Adrenal gland (tissue), 12 donors: ENCODE data around the gene VTN. TPM values are rescaled to one million over a fixed set of nuclear protein-coding genes. Genes with fewer than 3 reads are reported as not detected.

ENCODE experiments used
- DNase-seq, 7 donors: peaks; one replicate each; pipeline ENCODE4 v3.0.0-alpha.2; 2019 to 2020
- H3K27ac ChIP-seq, 5 donors: fragments of 200-600 bp; sonication (generic) in 4 of 5; 1 replicate in 3 of 5; 2 replicates in 2 of 5; pipeline versions ENCODE4 v1.5.1 to v1.8.0; 2016 to 2020; ENCODE audit warnings: mild to moderate bottlenecking in 1 of 5
- H3K27me3 ChIP-seq: fragments of 200-600 bp; 2 replicates; pipeline ENCODE4 v1.8.0; 2021
- H3K36me3 ChIP-seq, 2 donors: fragments of 200-600 bp; replicated peaks in 1 of 2; 1 replicate in 1 of 2; 2 replicates in 1 of 2; pipeline versions ENCODE4 v1.5.1 to v1.8.0; 2018 to 2022
- H3K4me1 ChIP-seq, 2 donors: fragments of 200-600 bp; replicated peaks in 1 of 2; 1 replicate in 1 of 2; 2 replicates in 1 of 2; pipeline versions ENCODE4 v1.5.1 to v1.8.0; 2018 to 2021
- H3K4me3 ChIP-seq, 4 donors: fragments of 200-600 bp; sonication (generic) in 3 of 4; one replicate each; pipeline ENCODE4 v1.5.1; 2016 to 2018
- H3K9me3 ChIP-seq, 3 donors: fragments of 200-600 bp; sonication (generic) in 1 of 3; replicated peaks in 1 of 3; 1 replicate in 2 of 3; 2 replicates in 1 of 3; pipeline versions ENCODE4 v1.5.1 to v1.8.0; 2016 to 2021
- POLR2A ChIP-seq, 2 donors: fragments of 450-650 bp; IDR thresholded peaks; one replicate each; pipeline ENCODE4 v1.6.1; 2017; ENCODE audit warnings: antibody characterized with exemption in 2 of 2, mild to moderate bottlenecking in 2 of 2, moderate library complexity in 1 of 2
- WGBS, 4 donors: extraction: QIAGEN DNeasy Blood & Tissue Kit in 2 of 4; methylation state at CpG; one replicate each; pipeline versions ENCODE4 v1.1.5 to v1.1.7; 2013 to 2017; 5-methylcytosine and 5-hydroxymethylcytosine counted together
- intact Hi-C, 2 donors: fragments of 100-400 bp; cut with DNase I; formaldehyde crosslinking; loops; one replicate each; pipeline versions ENCODE4 v1.14.1 to v1.15.0; 2022 to 2023
- polyA plus RNA-seq, 3 donors: library from polyadenylated mRNA; stranded (reverse); fragments of 200-250 nt in 2 of 3; fragments of 350-450 nt in 1 of 3; fragmentation: Illumina TruSeq in 1 of 3; extraction: RNeasy Lipid Tissue Mini Kit (QIAGEN cat#74804) in 1 of 3; gene quantifications; one replicate each; pipeline ENCODE4 v1.2.3, GENCODE V29; 2013 to 2014
- total RNA-seq, 9 donors: library from RNA; depleted of rRNA in 4 of 9; stranded (reverse); fragments of >200 nt in 4 of 9; fragments of 120-200 nt in 1 of 9; fragmentation: NEBNext Ultra II Directional in 1 of 9; extraction: Animal tissue kit (Norgen Biotek cat#: 25700) in 1 of 9; gene quantifications; one replicate each; pipeline versions ENCODE4 v1.1.0 to v1.2.4, GENCODE V29; 2013 to 2023
- TF ChIP-seq, protein P1 (sequence below), 6 experiments: fragments of 450-650 bp in 4 of 6; fragments of 200-600 bp in 2 of 6; sonication (generic) in 1 of 6; IDR thresholded peaks; 1 replicate in 5 of 6; 2 replicates in 1 of 6; pipeline versions ENCODE4 v1.5.1 to v1.8.0; 2016 to 2021; ENCODE audit warnings: antibody characterized with exemption in 6 of 6, mild to moderate bottlenecking in 2 of 6, moderate library complexity in 1 of 6
- donor health status: healthy with polysubstance abuse.
- donor health status: Bipolar disorder and iron deficiency.
- donor health status: DM: yes; HTN: yes; CAD: no.
- donor health status: DM: no; HTN: no; CAD: no.
- donor health status: DM: no; HTN: no; CAD: no.
- donor health status: DM: yes; HTN: yes; CAD: no.

The VTN gene
- total and polyA plus RNA-seq, 12 donors: 5.5 to 470 (median 180) TPM

DNA sequence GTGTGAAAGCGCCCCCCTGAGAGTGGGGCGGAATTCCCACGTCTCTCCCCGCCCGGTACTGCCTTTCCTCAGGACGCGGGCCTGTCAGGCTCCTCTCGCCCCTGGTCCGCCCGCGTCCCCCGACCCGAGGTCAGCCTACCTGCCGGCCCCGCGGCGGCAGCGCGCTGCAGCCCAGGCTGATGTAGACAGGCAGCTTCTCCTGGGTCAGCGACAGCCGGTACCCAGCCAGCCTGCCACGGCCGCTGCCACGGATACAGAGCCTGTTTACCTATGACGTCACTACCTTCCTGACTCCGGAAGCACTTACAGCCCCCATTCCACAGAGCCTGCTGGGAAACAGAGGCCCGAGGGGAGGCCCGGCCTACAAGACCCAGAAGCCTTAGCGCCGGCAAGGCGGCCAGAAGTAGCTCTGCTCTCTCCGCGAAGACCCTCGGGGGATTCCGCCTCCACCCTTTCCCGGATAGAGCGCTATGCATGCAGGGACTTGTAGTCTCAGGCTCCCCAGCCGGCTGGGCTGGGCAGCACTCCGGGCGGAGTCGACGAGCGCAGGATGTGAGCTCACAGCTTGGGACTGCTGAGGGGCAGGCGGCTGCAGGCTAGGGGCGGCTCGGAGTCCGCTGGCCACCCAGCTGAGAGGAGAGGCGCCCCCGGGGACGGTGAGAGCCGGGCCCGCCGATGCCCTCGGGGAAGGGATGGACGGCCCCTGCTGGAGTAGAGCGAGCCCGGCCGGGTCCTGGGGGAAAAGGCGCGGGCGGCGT is 34.7 kb downstream of the VTN start, which contains the start of the genes IFT20 and TNFAIP1:
IFT20 (minus strand) TSS at position 272 of the 758 bp plus-strand sequence. CDS start 3,487 bp downstream, outside the sequence.
TNFAIP1 (plus strand) TSS at position 561 of the 758 bp plus-strand sequence. CDS start 3,761 bp downstream, outside the sequence.
- 0 to 4% (median 0%) methylated on average over 17 to 62 of the region's 62 CpGs for WGBS, 4 donors
- Histone ChIP-seq H3K27me3 (no peaks in the 10 kb centered on the region), H3K9me3 (no peaks in the 10 kb centered on the region), H3K27ac (peak within 1 kb of the TSS; percentile 78 to 95 (median 89)), H3K36me3 (peaks cover 0 to 24% of the 10 kb centered on the region in 2 donors), H3K4me1 (peaks cover 21 to 48% of the 10 kb centered on the region in 2 donors), H3K4me3 (peak within 1 kb of the TSS; percentile 70 to 91 (median 81))
- peak; percentile 95 to 97 for TF ChIP-seq POLR2A (IDR thresholded peaks at IDR 0.05)
- TF ChIP-seq, protein P1, sequence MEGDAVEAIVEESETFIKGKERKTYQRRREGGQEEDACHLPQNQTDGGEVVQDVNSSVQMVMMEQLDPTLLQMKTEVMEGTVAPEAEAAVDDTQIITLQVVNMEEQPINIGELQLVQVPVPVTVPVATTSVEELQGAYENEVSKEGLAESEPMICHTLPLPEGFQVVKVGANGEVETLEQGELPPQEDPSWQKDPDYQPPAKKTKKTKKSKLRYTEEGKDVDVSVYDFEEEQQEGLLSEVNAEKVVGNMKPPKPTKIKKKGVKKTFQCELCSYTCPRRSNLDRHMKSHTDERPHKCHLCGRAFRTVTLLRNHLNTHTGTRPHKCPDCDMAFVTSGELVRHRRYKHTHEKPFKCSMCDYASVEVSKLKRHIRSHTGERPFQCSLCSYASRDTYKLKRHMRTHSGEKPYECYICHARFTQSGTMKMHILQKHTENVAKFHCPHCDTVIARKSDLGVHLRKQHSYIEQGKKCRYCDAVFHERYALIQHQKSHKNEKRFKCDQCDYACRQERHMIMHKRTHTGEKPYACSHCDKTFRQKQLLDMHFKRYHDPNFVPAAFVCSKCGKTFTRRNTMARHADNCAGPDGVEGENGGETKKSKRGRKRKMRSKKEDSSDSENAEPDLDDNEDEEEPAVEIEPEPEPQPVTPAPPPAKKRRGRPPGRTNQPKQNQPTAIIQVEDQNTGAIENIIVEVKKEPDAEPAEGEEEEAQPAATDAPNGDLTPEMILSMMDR (IDR thresholded peaks at IDR 0.05): no peak
- peak; percentile 98 to 100 (median 99) for DNase-seq
- intact Hi-C loops: no loop called here

GRCh38 chr17:28334666-28335200 is 35.4 kb downstream of the VTN start:
- Histone ChIP-seq H3K27me3 (no peaks in the 10 kb centered on the region), H3K9me3 (no peaks in the 10 kb centered on the region), H3K4me3 (peak overlapping the region; percentile 16 to 91 (median 80)), H3K27ac (peak overlapping the region in 4 of 5 donors; percentile 57 to 95 (median 80)), H3K36me3 (peaks cover 0 to 23% of the 10 kb centered on the region in 2 donors), H3K4me1 (peaks cover 21 to 45% of the 10 kb centered on the region in 2 donors)
- intact Hi-C loops: no loop called here
- TF ChIP-seq POLR2A (IDR thresholded peaks at IDR 0.05): no peak
- TF ChIP-seq, protein P1 (IDR thresholded peaks at IDR 0.05): no peak
- WGBS, 4 donors: 6 to 18% (median 12%) methylated on average over 10 to 18 of the region's 18 CpGs
- peak in 2 of 7 donors; percentile 56 to 58 for DNase-seq

GRCh38 chr17:28334171-28334570 is 35.9 kb downstream of the VTN start:
- H3K27me3 ChIP-seq: no peaks in the 10 kb centered on the region
- intact Hi-C loops: no loop called here
- peak overlapping the region in 3 of 5 donors; percentile 57 to 95 (median 89) for H3K27ac ChIP-seq
- peak in 1 of 7 donors; percentile 50 for DNase-seq
- peaks cover 0 to 22% of the 10 kb centered on the region in 2 donors for H3K36me3 ChIP-seq
- TF ChIP-seq, protein P1 (IDR thresholded peaks at IDR 0.05): no peak
- TF ChIP-seq POLR2A (IDR thresholded peaks at IDR 0.05): no peak
- peak overlapping the region in 1 of 4 donors; percentile 70 for H3K4me3 ChIP-seq
- WGBS, 4 donors: 42 to 59% (median 52%) methylated on average over 6 of the region's 6 CpGs
- H3K9me3 ChIP-seq: no peaks in the 10 kb centered on the region
- H3K4me1 ChIP-seq: peaks cover 21 to 41% of the 10 kb centered on the region in 2 donors

GRCh38 chr17:28333083-28333746 is 36.9 kb downstream of the VTN start:
- TF ChIP-seq, protein P1 (IDR thresholded peaks at IDR 0.05): no peak
- TF ChIP-seq POLR2A (IDR thresholded peaks at IDR 0.05): no peak
- intact Hi-C loops: no loop called here
- Histone ChIP-seq H3K27me3 (no peaks in the 10 kb centered on the region), H3K9me3 (no peaks in the 10 kb centered on the region), H3K27ac (no peak overlapping the region), H3K36me3 (peaks cover 0 to 30% of the 10 kb centered on the region in 2 donors), H3K4me3 (no peak overlapping the region), H3K4me1 (peaks cover 16 to 35% of the 10 kb centered on the region in 2 donors)
- WGBS, 4 donors: 58 to 80% (median 70%) methylated on average over 1 of the region's 1 CpG
- peak in 3 of 7 donors; percentile 6 to 31 (median 8) for DNase-seq
